ENCODE results near the gene GNAI2. TPM values are rescaled to one million over a fixed set of nuclear protein-coding genes. Genes with fewer than 3 reads are reported as not detected.
A peak's percentile ranks its signal among the peaks of the same experiment; 100 is the strongest.

Gene GNAI2
- total RNA-seq, 1 experiment from 2014 or later = 185 TPM

GRCh38 chr3:50294089-50294488, 58.1 kb downstream of the GNAI2 start:
- H3K36me3 Mint-ChIP-seq = peaks cover 6% of the 10 kb centered on the region; the same call in 1 of the 2 replicates
- no peaks in the 10 kb centered on the region for H3K9me3 Mint-ChIP-seq
- peaks cover 12% of the 10 kb centered on the region for H3K4me1 Mint-ChIP-seq
- no peak overlapping the region for H3K4me3 Mint-ChIP-seq
- H3K27me3 Mint-ChIP-seq (ENCODE audit: low read depth) = no peaks in the 10 kb centered on the region; the same call in 1 of the 2 replicates
- DNase-seq (ENCODE audit: low spot score) (no peak), ATAC-seq (no peak)
- no peak for TF ChIP-seq ZNF512 (CRISPR knock-in tag; IDR thresholded peaks at IDR 0.05; ENCODE audit: borderline replicate concordance)
- peak; percentile 51; the same call in 1 of the 2 replicates for TF ChIP-seq ZNF121 (CRISPR knock-in tag; IDR thresholded peaks at IDR 0.05)
- H3K27ac Mint-ChIP-seq = no peak overlapping the region
- POLR2A ChIA-PET = no interaction called here
- CTCF ChIA-PET = interaction anchor here (1.5 kb wide), 1 partner anchor 100 kb away, joined by 4 read pairs; no protein-coding TSS in a partner anchor

GRCh38 chr3:50294492-50295403, 58.7 kb downstream of the GNAI2 start:
- ChIA-PET CTCF (interaction anchor here (0.5 to 1.5 kb wide), 3 partner anchors 27 to 100 kb away, joined by 4 to 5 read pairs (median 4); no protein-coding TSS in a partner anchor), POLR2A (no interaction called here)
- Mint-ChIP-seq H3K36me3 (no peaks in the 10 kb centered on the region; the same call in 1 of the 2 replicates), H3K4me1 (peaks cover 13% of the 10 kb centered on the region), H3K9me3 (no peaks in the 10 kb centered on the region), H3K27ac (no peak overlapping the region), H3K27me3 (ENCODE audit: low read depth) (no peaks in the 10 kb centered on the region; the same call in 1 of the 2 replicates), H3K4me3 (no peak overlapping the region)
- DNase-seq (ENCODE audit: low spot score) (no peak), ATAC-seq (no peak)
- TF ChIP-seq USF1 (CRISPR knock-in tag; IDR thresholded peaks at IDR 0.05) (no peak), HMGA2 (CRISPR knock-in tag; IDR thresholded peaks at IDR 0.05) (no peak), NR1H2 (CRISPR knock-in tag; IDR thresholded peaks at IDR 0.05) (no peak), ZNF138 (CRISPR knock-in tag; conservative IDR thresholded peaks at IDR 0.05) (no peak), SP1 (CRISPR knock-in tag; conservative IDR thresholded peaks at IDR 0.05) (no peak), STAT6 (CRISPR knock-in tag; conservative IDR thresholded peaks at IDR 0.05; ENCODE audit: low read depth) (no peak), AR (CRISPR knock-in tag; IDR thresholded peaks at IDR 0.05) (no peak), GRHL2 (CRISPR knock-in tag; IDR thresholded peaks at IDR 0.05; ENCODE audit: insufficient replicate concordance, severe bottlenecking) (no peak), ZBTB21 (CRISPR knock-in tag; IDR thresholded peaks at IDR 0.05; ENCODE audit: borderline replicate concordance) (no peak), ATF2 (CRISPR knock-in tag; IDR thresholded peaks at IDR 0.05; ENCODE audit: borderline replicate concordance, low read depth) (no peak)

Measured in WTC11 (cell line).